Esophagus muscularis mucosa (tissue), 4 donors: ENCODE results near the gene TMTC4. TPM values are rescaled to one million over a fixed set of nuclear protein-coding genes. Genes with fewer than 3 reads are reported as not detected.

Experiments
- DNase-seq: peaks from one replicate; pipeline ENCODE4 v3.0.0-alpha.2; 2017; ENCODE audit errors: extremely low spot score
- H3K27ac ChIP-seq, 4 donors: fragments of 200-600 bp; sonication (generic); replicated peaks in 1 of 4; 1 replicate in 3 of 4; 2 replicates in 1 of 4; pipeline ENCODE4 v1.5.1; 2016 to 2019; ENCODE audit warnings: mild to moderate bottlenecking in 1 of 4
- H3K27me3 ChIP-seq, 4 donors: fragments of 200-600 bp; sonication (generic); one replicate each; pipeline versions ENCODE4 v1.5.1 to v1.6.0; 2016 to 2019
- H3K36me3 ChIP-seq, 4 donors: fragments of 200-600 bp; sonication (generic); one replicate each; pipeline ENCODE4 v1.5.1; 2016 to 2019
- H3K4me1 ChIP-seq, 4 donors: fragments of 200-600 bp; sonication (generic); one replicate each; pipeline ENCODE4 v1.5.1; 2016 to 2019
- H3K4me3 ChIP-seq, 4 donors: fragments of 200-600 bp; sonication (generic); 1 replicate in 2 of 4; 2 replicates in 2 of 4; pipeline ENCODE4 v1.5.1; 2016 to 2019; ENCODE audit warnings: mild to moderate bottlenecking in 4 of 4, moderate library complexity in 1 of 4
- H3K9me3 ChIP-seq, 4 donors: fragments of 200-600 bp; sonication (generic); 1 replicate in 3 of 4; 2 replicates in 1 of 4; pipeline ENCODE4 v1.5.1; 2016 to 2019
- CTCF ChIP-seq, 3 experiments: fragments of 200-600 bp in 2 of 3; fragments of 450-650 bp in 1 of 3; sonication (generic) in 2 of 3; IDR thresholded peaks; one replicate each; pipeline ENCODE4 v1.5.1; 2017 to 2019; ENCODE audit warnings: antibody characterized with exemption in 3 of 3, mild to moderate bottlenecking in 2 of 3, moderate library complexity in 1 of 3
- EP300 ChIP-seq: sonication (generic); formaldehyde crosslinking; IDR thresholded peaks from one replicate; pipeline ENCODE4 v1.6.1; 2017; ENCODE audit warnings: antibody characterized with exemption
- POLR2A ChIP-seq: fragments of 450-650 bp; IDR thresholded peaks from one replicate; pipeline ENCODE4 v1.6.1; 2017; ENCODE audit warnings: antibody characterized with exemption, moderate library complexity, mild to moderate bottlenecking, low read depth
- POLR2AphosphoS5 ChIP-seq, 2 donors: sonication (generic); formaldehyde crosslinking; IDR thresholded peaks; one replicate each; pipeline ENCODE4 v1.6.1; 2017; ENCODE audit warnings: antibody characterized with exemption in 2 of 2
- WGBS: methylation state at CpG from one replicate; pipeline ENCODE4 v1.1.5; 2018; 5-methylcytosine and 5-hydroxymethylcytosine counted together
- intact Hi-C: fragments of 100-400 bp; cut with DNase I; formaldehyde crosslinking; loops from one replicate; pipeline ENCODE4 v1.15.1; 2023
- total RNA-seq, 4 donors: library from RNA; depleted of rRNA; stranded (reverse); fragments of >200 nt; gene quantifications; one replicate each; pipeline versions ENCODE4 v1.1.0 to v1.2.1, GENCODE V29; 2016

TMTC4 gene
- total RNA-seq, 4 donors from 2014 or later = 7.1 to 13.7 (median 8.4) TPM

GRCh38 chr13:100561599-100562204 is 112.9 kb downstream of the TMTC4 start:
- H3K4me3 ChIP-seq = no peak overlapping the region
- peaks cover 0 to 13% (median 0%) of the 10 kb centered on the region in 4 donors for H3K4me1 ChIP-seq
- TF ChIP-seq CTCF (IDR thresholded peaks at IDR 0.05) (no peak), POLR2A (no peak), POLR2AphosphoS5 (IDR thresholded peaks at IDR 0.05) (no peak), EP300 (no peak)
- no peaks in the 10 kb centered on the region for H3K27me3 ChIP-seq
- intact Hi-C loops = no loop called here
- no peak overlapping the region for H3K27ac ChIP-seq
- no peaks in the 10 kb centered on the region for H3K9me3 ChIP-seq
- WGBS = 67% methylated on average over 7 of the region's 7 CpGs
- no peaks in the 10 kb centered on the region for H3K36me3 ChIP-seq
- DNase-seq = peak; percentile 85

GRCh38 chr13:100561158-100561499 is 113.5 kb downstream of the TMTC4 start:
- H3K27ac ChIP-seq = no peak overlapping the region
- no peak for DNase-seq
- H3K9me3 ChIP-seq = no peaks in the 10 kb centered on the region
- WGBS = 65% methylated on average over 2 of the region's 2 CpGs
- no peaks in the 10 kb centered on the region for H3K36me3 ChIP-seq
- intact Hi-C loops = no loop called here
- TF ChIP-seq POLR2A (no peak), CTCF (IDR thresholded peaks at IDR 0.05) (no peak), EP300 (no peak), POLR2AphosphoS5 (IDR thresholded peaks at IDR 0.05) (no peak)
- no peak overlapping the region for H3K4me3 ChIP-seq
- no peaks in the 10 kb centered on the region for H3K27me3 ChIP-seq
- peaks cover 0 to 13% (median 0%) of the 10 kb centered on the region in 4 donors for H3K4me1 ChIP-seq

- H3K9me3 ChIP-seq = no peaks in the 10 kb centered on the region
- TF ChIP-seq CTCF (IDR thresholded peaks at IDR 0.05) (no peak), POLR2AphosphoS5 (IDR thresholded peaks at IDR 0.05) (no peak)
- H3K4me3 ChIP-seq = no peak overlapping the region
- peak; percentile 57 for DNase-seq
- H3K27ac ChIP-seq = no peak overlapping the region
- no peaks in the 10 kb centered on the region for H3K36me3 ChIP-seq
- intact Hi-C loops = no loop called here
- peaks cover 0 to 13% (median 0%) of the 10 kb centered on the region in 4 donors for H3K4me1 ChIP-seq
- WGBS = 88% methylated on average over 15 of the region's 15 CpGs
- no peaks in the 10 kb centered on the region for H3K27me3 ChIP-seq
These were observed 114.0 kb downstream of the TMTC4 start for GRCh38 chr13:100560498-100561157.

- Histone ChIP-seq H3K9me3 (no peaks in the 10 kb centered on the region), H3K4me3 (no peak overlapping the region), H3K27me3 (no peaks in the 10 kb centered on the region), H3K27ac (no peak overlapping the region), H3K36me3 (no peaks in the 10 kb centered on the region), H3K4me1 (peaks cover 0 to 13% (median 0%) of the 10 kb centered on the region in 4 donors)
- no peak for TF ChIP-seq POLR2A
- TF ChIP-seq EP300 = no peak
- no peak for TF ChIP-seq CTCF (IDR thresholded peaks at IDR 0.05)
- no peak for TF ChIP-seq POLR2AphosphoS5 (IDR thresholded peaks at IDR 0.05)
- intact Hi-C loops = no loop called here
- DNase-seq = peak; percentile 47
- 88% methylated on average over 8 of the region's 8 CpGs for WGBS
These were observed 114.7 kb downstream of the TMTC4 start for GRCh38 chr13:100559886-100560285.

Other genes with a start within 250 kb of the TMTC4 start
- gene GGACT, start 86.0 kb downstream of the TMTC4 start, total RNA-seq = 1 to 10 TPM; 1.2 to 2.9 (median 1.3) TPM